MCF 10A (cell line): ENCODE results near the gene TMEFF2. TPM values are rescaled to one million over a fixed set of nuclear protein-coding genes. Genes with fewer than 3 reads are reported as not detected.

Experiments
- BruUV-seq: library from RNA; stranded (reverse); fragments of 400-500 nt; replicated peaks from 2 replicates; lab custom pipeline; 2021; lab: Mats Ljungman, UMichigan
- CTCF ChIA-PET: fragments of 300-600 bp; sonication (Branson Sonifier 250); formaldehyde crosslinking; extraction: SDS; loops from one replicate; lab custom pipeline; 2021; ENCODE audit warnings: antibody characterized with exemption, inconsistent platforms; lab: Yijun Ruan, JAX
- POLR2A ChIA-PET: fragments of 300-600, 350-650 bp; sonication (Branson Sonifier 250); formaldehyde crosslinking; extraction: SDS; loops from one replicate; lab custom pipeline; 2020; ENCODE audit warnings: antibody characterized with exemption, inconsistent platforms; lab: Yijun Ruan, JAX
- DNase-seq: peaks from one replicate; pipeline ENCODE4 v3.0.0-alpha.2; 2018; ENCODE audit not compliant: unreplicated experiment
- H3K27ac Mint-ChIP-seq: one replicate; pipeline ENCODE4 v1.8.0; 2022; ENCODE audit warnings: mild to moderate bottlenecking, low read depth, mixed read lengths; ENCODE audit not compliant: unreplicated experiment
- H3K27me3 Mint-ChIP-seq: one replicate; pipeline ENCODE4 v1.8.0; 2022; ENCODE audit warnings: mixed read lengths; ENCODE audit not compliant: insufficient read depth, unreplicated experiment
- H3K36me3 Mint-ChIP-seq: one replicate; pipeline ENCODE4 v1.8.0; 2022; ENCODE audit warnings: mild to moderate bottlenecking, moderate library complexity, mixed read lengths; ENCODE audit not compliant: insufficient read depth, unreplicated experiment
- H3K4me1 Mint-ChIP-seq: one replicate; pipeline ENCODE4 v1.8.0; 2022; ENCODE audit warnings: mixed read lengths; ENCODE audit not compliant: insufficient read depth, unreplicated experiment
- H3K4me3 Mint-ChIP-seq: one replicate; pipeline ENCODE4 v1.8.0; 2022; ENCODE audit warnings: mild to moderate bottlenecking, moderate library complexity, mixed read lengths; ENCODE audit not compliant: unreplicated experiment
- H3K9me3 Mint-ChIP-seq: one replicate; pipeline ENCODE4 v1.8.0; 2022; ENCODE audit warnings: mixed read lengths; ENCODE audit not compliant: unreplicated experiment
- intact Hi-C: fragments of 100-400 bp; cut with micrococcal nuclease; formaldehyde crosslinking; loops from 2 replicates; pipeline ENCODE4 v1.14.1; 2022
- total RNA-seq: library from RNA; stranded (reverse); gene quantifications from 2 replicates; pipeline ENCODE4 v1.2.3, GENCODE V29; 2022
- TF ChIP-seq, protein P1 (sequence below): fragments of 200-600 bp; IDR thresholded peaks from one replicate; pipeline ENCODE4 v1.8.0; 2022; ENCODE audit warnings: antibody characterized with exemption, mild to moderate bottlenecking; ENCODE audit not compliant: unreplicated experiment

The TMEFF2 gene
- total RNA-seq, 1 experiment from 2014 or later = not detected

DNA sequence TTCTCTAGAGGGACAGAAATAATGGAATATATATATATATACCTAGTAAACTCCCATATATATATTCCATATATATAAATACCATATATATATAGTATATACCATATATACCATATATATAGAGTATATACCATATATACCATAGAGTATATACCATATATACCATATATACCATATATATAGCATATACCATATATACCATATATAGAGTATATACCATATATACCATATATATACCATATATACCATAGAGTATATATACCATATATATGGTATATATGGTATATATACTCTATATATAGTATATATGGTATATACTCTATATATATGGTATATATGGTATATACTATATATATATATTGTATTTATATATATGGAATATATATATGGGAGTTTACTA is 285.9 kb downstream of the TMEFF2 start:
- TF ChIP-seq, protein P1, sequence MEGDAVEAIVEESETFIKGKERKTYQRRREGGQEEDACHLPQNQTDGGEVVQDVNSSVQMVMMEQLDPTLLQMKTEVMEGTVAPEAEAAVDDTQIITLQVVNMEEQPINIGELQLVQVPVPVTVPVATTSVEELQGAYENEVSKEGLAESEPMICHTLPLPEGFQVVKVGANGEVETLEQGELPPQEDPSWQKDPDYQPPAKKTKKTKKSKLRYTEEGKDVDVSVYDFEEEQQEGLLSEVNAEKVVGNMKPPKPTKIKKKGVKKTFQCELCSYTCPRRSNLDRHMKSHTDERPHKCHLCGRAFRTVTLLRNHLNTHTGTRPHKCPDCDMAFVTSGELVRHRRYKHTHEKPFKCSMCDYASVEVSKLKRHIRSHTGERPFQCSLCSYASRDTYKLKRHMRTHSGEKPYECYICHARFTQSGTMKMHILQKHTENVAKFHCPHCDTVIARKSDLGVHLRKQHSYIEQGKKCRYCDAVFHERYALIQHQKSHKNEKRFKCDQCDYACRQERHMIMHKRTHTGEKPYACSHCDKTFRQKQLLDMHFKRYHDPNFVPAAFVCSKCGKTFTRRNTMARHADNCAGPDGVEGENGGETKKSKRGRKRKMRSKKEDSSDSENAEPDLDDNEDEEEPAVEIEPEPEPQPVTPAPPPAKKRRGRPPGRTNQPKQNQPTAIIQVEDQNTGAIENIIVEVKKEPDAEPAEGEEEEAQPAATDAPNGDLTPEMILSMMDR = no peak
- ChIA-PET POLR2A (no interaction called here), CTCF (interaction anchor here (0.9 kb wide), 1 partner anchor 30 kb away, joined by 3 read pairs; no protein-coding TSS in a partner anchor)
- no peaks in the 10 kb centered on the region for H3K9me3 Mint-ChIP-seq
- DNase-seq = no peak
- H3K4me3 Mint-ChIP-seq = no peak overlapping the region
- no TSS peak for BruUV-seq
- no peaks in the 10 kb centered on the region for H3K27me3 Mint-ChIP-seq
- intact Hi-C loops = no loop called here
- peaks cover 20% of the 10 kb centered on the region for H3K4me1 Mint-ChIP-seq
- H3K27ac Mint-ChIP-seq = no peak overlapping the region
- no peaks in the 10 kb centered on the region for H3K36me3 Mint-ChIP-seq

DNA sequence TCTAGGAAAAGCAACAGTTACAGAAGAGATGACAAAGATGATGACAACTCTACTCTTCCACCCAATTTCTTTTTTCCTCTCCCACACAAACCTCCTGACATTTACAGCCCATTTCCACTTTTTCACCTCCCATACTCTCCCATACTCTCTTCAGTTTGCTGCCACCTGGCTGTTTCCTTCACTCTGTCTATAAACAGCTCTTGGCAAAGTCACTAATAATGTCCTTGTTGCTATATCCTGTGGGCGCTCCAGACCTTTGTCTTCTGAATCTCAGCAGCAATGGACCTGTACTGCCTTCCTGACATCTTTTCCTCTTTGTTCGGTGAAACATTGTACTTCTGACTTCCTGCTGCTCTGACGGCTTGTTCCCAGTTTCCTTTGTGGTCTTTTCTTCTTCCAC is 287.2 kb downstream of the TMEFF2 start:
- Mint-ChIP-seq H3K4me3 (no peak overlapping the region), H3K9me3 (no peaks in the 10 kb centered on the region), H3K27me3 (no peaks in the 10 kb centered on the region), H3K36me3 (no peaks in the 10 kb centered on the region), H3K27ac (peak overlapping the region; percentile 6), H3K4me1 (peaks cover 20% of the 10 kb centered on the region)
- CTCF ChIA-PET = no interaction called here
- TF ChIP-seq, protein P1 = no peak
- POLR2A ChIA-PET = interaction anchor here (0.7 to 1.5 kb wide), 5 partner anchors 12 to 95 kb away, joined by 3 to 6 read pairs (median 4); partner anchors contain the start of gene CAVIN2
- intact Hi-C loops = no loop called here
- no peak for DNase-seq
- BruUV-seq = no TSS peak

DNA sequence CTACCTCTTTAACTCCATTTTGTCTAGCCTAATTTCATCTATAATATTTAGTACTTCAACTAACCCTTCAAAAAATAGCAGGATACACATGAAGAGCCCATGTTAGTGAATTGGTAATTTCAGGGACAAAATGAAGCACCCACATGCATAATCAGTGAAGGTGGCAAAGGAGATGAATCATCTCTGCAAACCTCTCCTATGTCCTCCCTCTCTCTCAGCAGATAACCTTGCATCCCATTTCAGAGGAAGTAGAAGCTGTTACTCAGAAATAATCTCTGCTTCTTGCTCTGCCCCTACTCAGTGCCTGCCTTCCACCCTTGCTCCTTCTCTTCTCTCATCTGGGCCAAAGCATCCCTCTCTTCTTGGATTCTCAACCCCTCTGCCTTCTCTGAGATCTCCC is 287.6 kb downstream of the TMEFF2 start:
- no peaks in the 10 kb centered on the region for H3K27me3 Mint-ChIP-seq
- no peak for DNase-seq
- TF ChIP-seq, protein P1 = no peak
- intact Hi-C loops = no loop called here
- ChIA-PET POLR2A (interaction anchor here (0.7 to 1.5 kb wide), 5 partner anchors 11 to 94 kb away, joined by 3 to 6 read pairs (median 4); partner anchors contain the start of gene CAVIN2), CTCF (interaction anchor here (0.7 kb wide), 2 partner anchors 10 to 49 kb away, joined by 3 to 4 read pairs; no protein-coding TSS in a partner anchor)
- no peaks in the 10 kb centered on the region for H3K36me3 Mint-ChIP-seq
- H3K4me3 Mint-ChIP-seq = no peak overlapping the region
- peaks cover 20% of the 10 kb centered on the region for H3K4me1 Mint-ChIP-seq
- peak overlapping the region; percentile 6 for H3K27ac Mint-ChIP-seq
- no peaks in the 10 kb centered on the region for H3K9me3 Mint-ChIP-seq
- BruUV-seq = no TSS peak

DNA sequence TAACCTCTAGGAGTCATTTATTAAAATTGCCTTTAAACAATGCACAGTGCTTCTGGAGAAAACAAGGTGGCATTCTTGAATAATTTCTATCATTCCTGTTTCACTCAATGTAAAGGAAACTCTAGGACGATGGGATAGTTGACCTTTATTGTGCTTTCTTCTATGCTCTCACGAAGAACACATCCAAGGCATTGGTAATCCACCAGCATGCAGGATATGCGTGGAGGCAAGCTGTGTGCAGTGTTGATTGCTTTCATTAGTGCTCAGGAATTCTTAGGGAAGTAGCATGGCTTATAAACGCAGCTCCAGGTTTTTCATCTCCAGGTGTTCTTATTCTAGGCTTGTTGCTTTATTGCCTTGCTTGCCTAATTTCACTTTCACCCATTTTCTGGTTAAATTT is 289.4 kb downstream of the TMEFF2 start:
- BruUV-seq = no TSS peak
- Mint-ChIP-seq H3K9me3 (no peaks in the 10 kb centered on the region), H3K36me3 (no peaks in the 10 kb centered on the region), H3K27me3 (no peaks in the 10 kb centered on the region), H3K4me1 (peaks cover 18% of the 10 kb centered on the region), H3K27ac (no peak overlapping the region), H3K4me3 (no peak overlapping the region)
- intact Hi-C loops = no loop called here
- TF ChIP-seq, protein P1 = no peak
- ChIA-PET CTCF (no interaction called here), POLR2A (interaction anchor here (2.3 kb wide), 1 partner anchor 10 kb away, joined by 5 read pairs; no protein-coding TSS in a partner anchor)
- DNase-seq = no peak
